C4-2B (cell line): ENCODE measurements around the gene UBE2J2.

Source experiments
- H3K27ac ChIP-seq: fragments of 450-650 bp; 2 replicates; pipeline ENCODE4 v1.5.1; 2017
- CTCF ChIP-seq: fragments of 450-650 bp; conservative IDR thresholded peaks from 2 replicates; pipeline ENCODE4 v1.5.1; 2017; ENCODE audit warnings: mild to moderate bottlenecking
- ZFX ChIP-seq: fragments of 450-650 bp; IDR thresholded peaks from 2 replicates; pipeline ENCODE4 v1.6.1; 2017

UBE2J2 gene

DNA sequence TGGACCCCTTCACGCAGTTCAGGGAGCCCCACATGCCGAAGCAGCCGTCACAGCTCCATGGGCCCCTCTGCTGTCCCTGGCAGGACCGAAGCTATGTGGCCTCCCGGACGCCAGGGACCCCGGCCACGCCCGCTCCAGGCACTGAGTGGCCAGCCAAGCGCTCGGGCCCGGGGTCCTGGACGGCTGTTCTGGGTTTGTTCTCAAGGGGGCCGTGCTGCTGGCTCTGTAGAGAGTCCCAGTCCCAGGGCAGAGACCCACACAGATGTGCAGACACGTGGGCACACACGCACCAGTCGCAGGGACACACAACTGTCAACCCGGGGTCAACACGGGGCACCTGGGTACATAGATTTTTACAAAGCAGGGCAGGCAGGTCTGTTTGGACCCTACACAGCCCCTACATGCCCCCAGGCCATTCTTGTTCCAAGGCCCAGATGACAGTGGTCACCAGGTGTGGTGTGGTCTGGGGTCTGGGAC, 34.9 kb downstream of the UBE2J2 start:
- H3K27ac ChIP-seq: peak overlapping the region; percentile 100; the same call in 1 of the 2 replicates
- TF ChIP-seq ZFX (no peak), CTCF (no peak)

DNA sequence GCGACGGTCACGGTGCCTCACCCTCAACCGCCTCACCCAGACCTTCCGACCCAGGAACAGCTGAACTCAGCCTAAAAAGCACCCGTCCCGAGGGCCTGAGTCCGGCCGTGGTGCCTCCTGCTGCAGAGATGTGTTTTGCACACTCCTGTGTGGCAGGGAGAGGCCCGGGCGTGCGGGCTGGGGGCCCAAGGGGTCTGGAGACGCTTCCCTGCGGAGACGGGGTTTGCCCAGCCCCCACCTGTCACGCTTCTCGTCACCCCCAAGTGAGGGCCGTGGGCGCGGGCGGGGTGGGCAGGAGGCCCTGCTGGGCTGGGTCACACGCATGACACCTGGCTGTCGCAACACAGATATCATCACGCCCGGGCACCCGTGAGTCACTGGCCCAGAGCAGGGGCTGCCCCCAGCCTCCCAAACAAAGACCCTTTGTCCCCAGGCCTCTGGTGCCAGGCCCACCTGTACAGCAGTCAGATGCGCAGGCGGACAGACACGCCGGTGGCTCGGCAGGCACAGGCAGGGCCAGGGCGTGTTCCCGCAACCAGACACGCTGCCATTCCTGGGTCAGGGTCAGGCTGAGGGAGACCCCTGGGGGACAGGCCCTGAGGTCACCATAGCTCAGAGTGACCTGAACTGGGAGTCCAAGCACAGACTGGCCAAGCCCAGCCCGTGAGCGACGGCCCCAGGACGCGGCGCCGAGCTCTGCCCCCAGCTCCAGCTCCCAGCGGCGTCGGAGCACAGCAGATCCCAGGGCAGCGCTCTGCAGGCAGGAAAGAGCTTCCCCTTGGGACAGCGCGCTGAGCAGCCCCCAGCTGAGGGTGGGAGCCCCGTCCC, 35.6 kb downstream of the UBE2J2 start:
- H3K27ac ChIP-seq: peak overlapping the region; percentile 100
- TF ChIP-seq ZFX (no peak), CTCF (no peak)

GRCh38 chr1:1236945-1237873, 36.4 kb downstream of the UBE2J2 start:
- peak overlapping the region; percentile 100 for H3K27ac ChIP-seq
- TF ChIP-seq CTCF: no peak
- TF ChIP-seq ZFX: 0 out of 2 replicates have a peak, but pooled peaks have one; percentile 23

DNA sequence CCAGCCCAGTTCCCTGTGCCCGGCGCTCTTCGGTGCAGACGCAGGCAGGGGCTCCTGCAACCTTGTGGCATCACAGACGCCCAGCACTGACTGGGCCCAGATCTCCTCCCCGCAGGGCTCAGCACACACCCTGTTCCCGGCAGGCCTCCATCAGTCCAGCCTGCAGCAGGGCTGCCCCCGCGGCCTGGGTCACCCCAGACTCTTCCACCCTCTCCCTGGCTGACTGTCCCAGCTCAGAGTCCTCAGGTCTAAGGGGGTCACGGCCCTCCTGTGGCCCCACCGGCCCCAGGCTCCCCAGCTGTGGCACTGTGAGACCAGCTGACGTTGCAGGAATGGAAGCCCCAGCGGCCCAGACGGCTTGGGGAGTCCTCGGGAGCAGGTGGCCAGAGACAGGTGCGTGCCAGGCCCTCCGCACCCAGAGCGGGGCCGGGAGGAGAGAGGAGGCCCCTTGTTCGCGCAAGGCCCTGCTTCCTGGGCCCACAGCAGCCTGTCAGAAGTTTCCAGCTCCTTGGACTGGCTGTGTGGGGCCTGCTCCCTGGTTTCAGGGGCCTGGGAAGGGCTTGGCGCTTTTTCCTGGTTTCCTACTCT, 37.4 kb downstream of the UBE2J2 start:
- no peak for TF ChIP-seq ZFX
- no peak for TF ChIP-seq CTCF
- H3K27ac ChIP-seq: peak overlapping the region; percentile 100

GRCh38 chr1:1235016-1235744, 38.5 kb downstream of the UBE2J2 start:
- peak overlapping the region; percentile 100; the same call in 1 of the 2 replicates for H3K27ac ChIP-seq
- TF ChIP-seq CTCF (no peak), ZFX (no peak)

GRCh38 chr1:1234180-1234808, 39.4 kb downstream of the UBE2J2 start:
- TF ChIP-seq CTCF: no peak
- TF ChIP-seq ZFX: no peak
- peak overlapping the region; percentile 100 for H3K27ac ChIP-seq
